Fibroblast of skin of left biceps (primary cell): Measurements from ENCODE around the gene PATE4.
"Not testable (repeated sequence)": the region's sequence is repeated elsewhere in the genome, so short reads cannot be mapped to it uniquely, and the experiment has no call there.

ENCODE experiments used
- DNase-seq, 2 experiments: peaks; one replicate each; pipeline ENCODE4 v3.0.0-alpha.2; 2013; ENCODE audit warnings: low read depth in 2 of 2

Gene PATE4

GRCh38 chr11:125833016-125833415 lies at the start of gene PATE4:
Gene PATE4 (plus strand): TSS chr11:125833316. CDS start chr11:125833360, 44 bp downstream.
- no peak for DNase-seq

GRCh38 chr11:125784678-125785077 lies 48.4 kb upstream of the PATE4 start:
- DNase-seq, result no peak

GRCh38 chr11:125787827-125788226 lies 45.3 kb upstream of the PATE4 start, which contains the start of gene PATE3:
Gene PATE3 (plus strand): TSS chr11:125788127. CDS start chr11:125788152, 25 bp downstream.
- DNase-seq, result no peak

GRCh38 chr11:125790825-125791224 lies 42.3 kb upstream of the PATE4 start:
- no peak for DNase-seq

- DNase-seq, result no peak
Measured at GRCh38 chr11:125797641-125798040, 35.5 kb upstream of the PATE4 start.

- DNase-seq, result no peak
Measured at GRCh38 chr11:125799808-125800207, 33.3 kb upstream of the PATE4 start.

- no peak for DNase-seq
Measured at GRCh38 chr11:125802387-125802786, 30.7 kb upstream of the PATE4 start.

- no peak for DNase-seq
Measured at GRCh38 chr11:125807909-125808308, 25.2 kb upstream of the PATE4 start.

GRCh38 chr11:125835748-125836147 lies 2.6 kb downstream of the PATE4 start:
- no peak for DNase-seq

- DNase-seq, result no peak
Measured at GRCh38 chr11:125842321-125842948, 9.3 kb downstream of the PATE4 start.

- no peak for DNase-seq
Measured at GRCh38 chr11:125846188-125846587, 13.1 kb downstream of the PATE4 start.

- not testable (repeated sequence) for DNase-seq
Measured at GRCh38 chr11:125857670-125858069, 24.6 kb downstream of the PATE4 start.

- DNase-seq, result not testable (repeated sequence)
Measured at GRCh38 chr11:125862786-125863185, 29.7 kb downstream of the PATE4 start.

GRCh38 chr11:125865354-125865753 lies 32.2 kb downstream of the PATE4 start:
- DNase-seq, result not testable (repeated sequence)

- DNase-seq, result no peak
Measured at GRCh38 chr11:125869521-125869920, 36.4 kb downstream of the PATE4 start.

- no peak for DNase-seq
Measured at GRCh38 chr11:125871391-125872137, 38.4 kb downstream of the PATE4 start.

- DNase-seq, result no peak
Measured at GRCh38 chr11:125872138-125872491, 39.0 kb downstream of the PATE4 start.

- DNase-seq, result no peak
Measured at GRCh38 chr11:125873881-125874555, 40.9 kb downstream of the PATE4 start.

GRCh38 chr11:125874556-125875124 lies 41.5 kb downstream of the PATE4 start:
- peak; percentile 10 to 32 for DNase-seq

- DNase-seq, result no peak
Measured at GRCh38 chr11:125881291-125881690, 48.2 kb downstream of the PATE4 start.

GRCh38 chr11:125883375-125883774 lies 50.3 kb downstream of the PATE4 start:
- DNase-seq, result no peak

- DNase-seq, result no peak
Measured at GRCh38 chr11:125886997-125887372, 53.9 kb downstream of the PATE4 start.
